OCI-LY7 (cell line): ENCODE data around the gene C2.

Experiments
- CTCF ChIP-seq: fragments of 200-600 bp; sonication (generic); conservative IDR thresholded peaks from 2 replicates; pipeline ENCODE4 v1.5.1; 2014; ENCODE audit warnings: mild to moderate bottlenecking, antibody characterized with exemption, low read length, moderate library complexity, mixed read lengths
- EZH2phosphoT487 ChIP-seq: fragments of 200-600 bp; sonication (generic); IDR thresholded peaks from 2 replicates; pipeline ENCODE4 v1.6.1; 2018; ENCODE audit warnings: low read depth, borderline replicate concordance, mild to moderate bottlenecking, mixed run types, antibody characterized with exemption, low read length, moderate library complexity, mixed read lengths

GRCh38 chr6:31971993-31972708 lies 44.6 kb downstream of the C2 start, which contains the start of gene DXO:
- TF ChIP-seq CTCF, result no peak
- TF ChIP-seq EZH2phosphoT487, result no peak
